ENCODE results near the gene C3orf20.
A peak's percentile ranks its signal among the peaks of the same experiment; 100 is the strongest.

The C3orf20 gene

GRCh38 chr3:14779069-14779685, 104.2 kb downstream of the C3orf20 start:
- no peak for DNase-seq

GRCh38 chr3:14780927-14781507, 106.1 kb downstream of the C3orf20 start:
- DNase-seq, result peak; percentile 87

- DNase-seq, result no peak
Measured at GRCh38 chr3:14783480-14784086, 108.6 kb downstream of the C3orf20 start.

GRCh38 chr3:14784087-14784681, 109.2 kb downstream of the C3orf20 start:
- no peak for DNase-seq

GRCh38 chr3:14785207-14786155, 110.5 kb downstream of the C3orf20 start:
- DNase-seq, result no peak

GRCh38 chr3:14786369-14786768, 111.4 kb downstream of the C3orf20 start:
- no peak for DNase-seq

GRCh38 chr3:14787630-14788029, 112.7 kb downstream of the C3orf20 start:
- no peak for DNase-seq

GRCh38 chr3:14788644-14789043, 113.7 kb downstream of the C3orf20 start:
- DNase-seq, result no peak

- no peak for DNase-seq
Measured at GRCh38 chr3:14789221-14789620, 114.3 kb downstream of the C3orf20 start.

GRCh38 chr3:14789640-14790285, 114.8 kb downstream of the C3orf20 start:
- DNase-seq, result no peak

- DNase-seq, result peak; percentile 80
Measured at GRCh38 chr3:14791343-14791945, 116.5 kb downstream of the C3orf20 start.

- no peak for DNase-seq
Measured at GRCh38 chr3:14792691-14793121, 117.8 kb downstream of the C3orf20 start.

GRCh38 chr3:14793126-14793857, 118.4 kb downstream of the C3orf20 start:
- no peak for DNase-seq

- DNase-seq, result no peak
Measured at GRCh38 chr3:14793858-14794234, 118.9 kb downstream of the C3orf20 start.

GRCh38 chr3:14794435-14794834, 119.5 kb downstream of the C3orf20 start:
- DNase-seq, result no peak

- DNase-seq, result no peak
Measured at GRCh38 chr3:14795996-14796395, 121.1 kb downstream of the C3orf20 start.

- peak; percentile 22 for DNase-seq
Measured at GRCh38 chr3:14796403-14797077, 121.6 kb downstream of the C3orf20 start.

- DNase-seq, result no peak
Measured at GRCh38 chr3:14797731-14798130, 122.8 kb downstream of the C3orf20 start.

- no peak for DNase-seq
Measured at GRCh38 chr3:14798231-14798630, 123.3 kb downstream of the C3orf20 start.

- DNase-seq, result no peak
Measured at GRCh38 chr3:14799146-14799545, 124.2 kb downstream of the C3orf20 start.

GRCh38 chr3:14801031-14801430, 126.1 kb downstream of the C3orf20 start:
- no peak for DNase-seq
